ENCODE results near the gene MUC20.
"Not testable (repeated sequence)": the region's sequence is repeated elsewhere in the genome, so short reads cannot be mapped to it uniquely, and the experiment has no call there.

The MUC20 gene

GRCh38 chr3:195748661-195749060 is 27.9 kb downstream of the MUC20 start:
- no peak overlapping the region for H3K4me3 ChIP-seq (replicated peaks in 1 of 2; ENCODE audit: low read depth in 2 of 2, low read length in 2 of 2)
- no peak for DNase-seq (ENCODE audit: low read depth in 2 of 2)
- TF ChIP-seq CTCF (IDR thresholded peaks at IDR 0.05; ENCODE audit: low read depth, low read length), result no peak

- not testable (repeated sequence) for DNase-seq (ENCODE audit: low read depth in 2 of 2); H3K4me3 ChIP-seq (replicated peaks in 1 of 2; ENCODE audit: low read depth in 2 of 2, low read length in 2 of 2)
Measured at GRCh38 chr3:195749101-195749500, 28.3 kb downstream of the MUC20 start.

- no peak for DNase-seq (ENCODE audit: low read depth in 2 of 2)
- no peak for TF ChIP-seq CTCF (IDR thresholded peaks at IDR 0.05; ENCODE audit: low read depth, low read length)
- H3K4me3 ChIP-seq (replicated peaks in 1 of 2; ENCODE audit: low read depth in 2 of 2, low read length in 2 of 2), result no peak overlapping the region
Measured at GRCh38 chr3:195750797-195751520, 30.2 kb downstream of the MUC20 start.

GRCh38 chr3:195751560-195751959 is 30.8 kb downstream of the MUC20 start:
- no peak for TF ChIP-seq CTCF (IDR thresholded peaks at IDR 0.05; ENCODE audit: low read depth, low read length)
- no peak overlapping the region for H3K4me3 ChIP-seq (replicated peaks in 1 of 2; ENCODE audit: low read depth in 2 of 2, low read length in 2 of 2)
- DNase-seq (ENCODE audit: low read depth in 2 of 2), result no peak

- no peak overlapping the region for H3K4me3 ChIP-seq (replicated peaks in 1 of 2; ENCODE audit: low read depth in 2 of 2, low read length in 2 of 2)
- DNase-seq (ENCODE audit: low read depth in 2 of 2), result no peak
- TF ChIP-seq CTCF (IDR thresholded peaks at IDR 0.05; ENCODE audit: low read depth, low read length), result no peak
Measured at GRCh38 chr3:195752066-195752465, 31.3 kb downstream of the MUC20 start.

GRCh38 chr3:195752546-195753331 is 32.0 kb downstream of the MUC20 start:
- DNase-seq (ENCODE audit: low read depth in 2 of 2), result no peak
- TF ChIP-seq CTCF (IDR thresholded peaks at IDR 0.05; ENCODE audit: low read depth, low read length), result no peak
- H3K4me3 ChIP-seq (replicated peaks in 1 of 2; ENCODE audit: low read depth in 2 of 2, low read length in 2 of 2), result no peak overlapping the region

- TF ChIP-seq CTCF (IDR thresholded peaks at IDR 0.05; ENCODE audit: low read depth, low read length), result no peak
- no peak overlapping the region for H3K4me3 ChIP-seq (replicated peaks in 1 of 2; ENCODE audit: low read depth in 2 of 2, low read length in 2 of 2)
- DNase-seq (ENCODE audit: low read depth in 2 of 2), result no peak
Measured at GRCh38 chr3:195753581-195753980, 32.8 kb downstream of the MUC20 start.

Measured in cardiac fibroblast (primary cell).